ENCODE measurements around the gene TUBA4B.
"Not testable (repeated sequence)": the region's sequence is repeated elsewhere in the genome, so short reads cannot be mapped to it uniquely, and the experiment has no call there.

The TUBA4B gene

GRCh38 chr2:219309278-219309677 is 56.2 kb downstream of the TUBA4B start, which contains the start of gene PTPRN:
Gene PTPRN, minus strand, starts transcription at chr2:219309401. Its CDS starts 69 bp downstream, at chr2:219309332.
- TF ChIP-seq, protein P1, sequence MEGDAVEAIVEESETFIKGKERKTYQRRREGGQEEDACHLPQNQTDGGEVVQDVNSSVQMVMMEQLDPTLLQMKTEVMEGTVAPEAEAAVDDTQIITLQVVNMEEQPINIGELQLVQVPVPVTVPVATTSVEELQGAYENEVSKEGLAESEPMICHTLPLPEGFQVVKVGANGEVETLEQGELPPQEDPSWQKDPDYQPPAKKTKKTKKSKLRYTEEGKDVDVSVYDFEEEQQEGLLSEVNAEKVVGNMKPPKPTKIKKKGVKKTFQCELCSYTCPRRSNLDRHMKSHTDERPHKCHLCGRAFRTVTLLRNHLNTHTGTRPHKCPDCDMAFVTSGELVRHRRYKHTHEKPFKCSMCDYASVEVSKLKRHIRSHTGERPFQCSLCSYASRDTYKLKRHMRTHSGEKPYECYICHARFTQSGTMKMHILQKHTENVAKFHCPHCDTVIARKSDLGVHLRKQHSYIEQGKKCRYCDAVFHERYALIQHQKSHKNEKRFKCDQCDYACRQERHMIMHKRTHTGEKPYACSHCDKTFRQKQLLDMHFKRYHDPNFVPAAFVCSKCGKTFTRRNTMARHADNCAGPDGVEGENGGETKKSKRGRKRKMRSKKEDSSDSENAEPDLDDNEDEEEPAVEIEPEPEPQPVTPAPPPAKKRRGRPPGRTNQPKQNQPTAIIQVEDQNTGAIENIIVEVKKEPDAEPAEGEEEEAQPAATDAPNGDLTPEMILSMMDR (IDR thresholded peaks at IDR 0.05; ENCODE audit: low read depth, low read length, missing control alignments), result no peak
- DNase-seq (ENCODE audit: low read depth), result no peak
- no peak within 1 kb of the TSS for H3K4me3 ChIP-seq (ENCODE audit: low read depth, low read length)

DNA sequence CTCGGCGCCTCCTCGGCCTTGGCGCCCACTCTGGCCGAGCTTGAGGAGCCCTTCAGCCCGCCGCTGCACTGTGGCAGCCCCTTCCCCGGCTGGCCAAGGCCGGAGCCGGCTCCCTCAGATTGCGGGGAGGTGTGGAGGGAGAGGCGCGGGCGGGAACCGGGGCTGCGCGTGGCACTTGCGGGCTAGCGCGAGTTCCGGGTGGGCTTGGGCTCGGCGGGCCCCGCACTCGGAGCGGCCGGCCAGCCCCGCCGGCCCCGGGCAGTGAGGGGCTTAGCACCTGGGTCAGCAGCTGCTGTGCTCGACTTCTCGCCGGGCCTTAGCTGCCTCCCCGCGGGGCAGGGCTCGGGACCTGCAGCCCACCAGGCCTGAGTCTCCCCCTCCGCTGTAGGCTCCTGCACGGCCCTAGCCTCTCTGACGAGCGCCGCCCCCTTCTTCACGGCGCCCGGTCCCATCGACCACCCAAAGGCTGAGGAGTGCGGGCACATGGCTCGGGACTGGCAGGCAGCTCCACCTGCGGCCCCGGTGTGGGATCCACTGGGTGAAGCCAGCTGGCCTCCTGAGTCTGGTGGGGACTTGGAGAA is 59.7 kb downstream of the TUBA4B start:
- DNase-seq (ENCODE audit: low read depth); H3K4me3 ChIP-seq (ENCODE audit: low read depth, low read length): not testable (repeated sequence)

DNA sequence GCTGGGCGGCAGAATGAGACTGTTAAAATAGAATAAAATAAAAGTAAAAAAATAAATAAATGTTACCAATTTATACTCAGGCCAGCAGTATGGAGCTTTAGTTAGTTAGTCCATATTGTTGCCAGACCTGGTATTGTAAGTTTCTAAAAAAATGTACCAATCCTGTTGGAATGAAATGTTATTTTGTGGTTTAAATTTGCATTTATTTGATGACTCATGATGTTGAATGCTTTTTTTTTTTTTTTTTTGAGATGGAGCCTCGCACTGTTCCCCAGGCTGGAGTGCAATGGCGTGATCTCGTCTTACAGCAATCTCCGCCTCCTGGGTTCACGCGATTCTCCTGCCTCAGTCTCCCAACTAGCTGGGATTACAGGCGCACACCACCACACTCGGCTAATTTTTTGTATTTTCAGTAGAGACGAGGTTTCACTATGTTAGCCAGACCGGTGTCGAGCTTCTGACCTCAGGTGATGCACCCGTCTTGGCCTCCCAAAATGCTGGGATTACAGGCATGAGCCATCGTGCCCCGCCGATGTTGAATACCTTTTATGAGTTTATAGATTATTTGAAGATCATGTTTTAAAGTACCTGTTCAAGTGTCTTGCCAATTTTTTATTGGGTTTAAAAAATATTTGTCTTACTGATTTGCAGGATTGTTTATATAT is 61.9 kb downstream of the TUBA4B start:
- no peak overlapping the region for H3K4me3 ChIP-seq (ENCODE audit: low read depth, low read length)
- no peak for DNase-seq (ENCODE audit: low read depth)
- TF ChIP-seq, protein P1 (IDR thresholded peaks at IDR 0.05; ENCODE audit: low read depth, low read length, missing control alignments), result no peak
